ENCODE results near the gene MSLN.

Gene MSLN

DNA sequence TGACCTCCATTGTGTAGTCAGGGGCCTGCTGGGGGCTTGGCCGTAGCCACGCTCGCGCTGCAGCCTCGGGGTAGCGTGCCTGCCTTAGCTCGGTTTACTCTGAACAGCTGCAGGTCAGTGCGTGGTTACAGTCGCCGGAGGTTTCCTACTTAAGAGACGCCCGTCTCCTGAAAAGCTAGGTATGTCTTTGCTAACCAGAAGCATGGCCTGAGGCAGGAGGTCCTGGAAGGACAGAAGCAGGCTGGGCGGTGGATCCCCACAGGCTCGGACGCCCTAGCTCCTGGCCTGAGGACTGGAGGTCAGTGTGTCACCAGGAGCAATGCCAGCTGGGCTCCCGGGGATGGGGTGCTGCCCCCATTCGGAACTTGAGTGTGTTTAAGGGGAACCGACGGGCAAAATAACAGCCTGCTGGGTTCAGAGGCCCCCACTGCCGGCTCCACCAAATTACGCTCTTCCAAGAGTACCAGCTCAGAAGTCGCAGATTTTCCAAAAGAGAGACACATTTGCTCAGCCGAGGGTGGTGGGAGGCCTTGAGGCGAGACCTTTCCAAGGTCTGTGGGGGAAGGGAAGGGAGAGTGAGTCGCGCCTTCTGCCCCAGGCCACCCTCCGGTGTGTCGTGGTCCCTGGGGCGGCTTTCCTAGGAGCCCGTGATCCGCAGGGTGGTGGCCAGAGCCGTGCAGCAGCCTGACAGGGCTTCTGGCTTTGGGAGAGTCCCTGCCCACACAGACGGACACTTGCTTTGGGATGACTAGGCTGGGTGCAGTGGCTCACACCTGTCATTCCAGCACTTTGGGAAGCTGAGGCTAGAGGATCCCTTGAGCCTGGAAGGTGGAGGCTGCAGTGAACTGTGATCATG, 43.9 kb downstream of the MSLN start:
- no peak for DNase-seq (ENCODE audit: low spot score)
- TF ChIP-seq, protein P1, sequence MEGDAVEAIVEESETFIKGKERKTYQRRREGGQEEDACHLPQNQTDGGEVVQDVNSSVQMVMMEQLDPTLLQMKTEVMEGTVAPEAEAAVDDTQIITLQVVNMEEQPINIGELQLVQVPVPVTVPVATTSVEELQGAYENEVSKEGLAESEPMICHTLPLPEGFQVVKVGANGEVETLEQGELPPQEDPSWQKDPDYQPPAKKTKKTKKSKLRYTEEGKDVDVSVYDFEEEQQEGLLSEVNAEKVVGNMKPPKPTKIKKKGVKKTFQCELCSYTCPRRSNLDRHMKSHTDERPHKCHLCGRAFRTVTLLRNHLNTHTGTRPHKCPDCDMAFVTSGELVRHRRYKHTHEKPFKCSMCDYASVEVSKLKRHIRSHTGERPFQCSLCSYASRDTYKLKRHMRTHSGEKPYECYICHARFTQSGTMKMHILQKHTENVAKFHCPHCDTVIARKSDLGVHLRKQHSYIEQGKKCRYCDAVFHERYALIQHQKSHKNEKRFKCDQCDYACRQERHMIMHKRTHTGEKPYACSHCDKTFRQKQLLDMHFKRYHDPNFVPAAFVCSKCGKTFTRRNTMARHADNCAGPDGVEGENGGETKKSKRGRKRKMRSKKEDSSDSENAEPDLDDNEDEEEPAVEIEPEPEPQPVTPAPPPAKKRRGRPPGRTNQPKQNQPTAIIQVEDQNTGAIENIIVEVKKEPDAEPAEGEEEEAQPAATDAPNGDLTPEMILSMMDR (IDR thresholded peaks at IDR 0.05), result no peak
- no peak overlapping the region for H3K27ac ChIP-seq
- no peak overlapping the region for H3K4me3 ChIP-seq

DNA sequence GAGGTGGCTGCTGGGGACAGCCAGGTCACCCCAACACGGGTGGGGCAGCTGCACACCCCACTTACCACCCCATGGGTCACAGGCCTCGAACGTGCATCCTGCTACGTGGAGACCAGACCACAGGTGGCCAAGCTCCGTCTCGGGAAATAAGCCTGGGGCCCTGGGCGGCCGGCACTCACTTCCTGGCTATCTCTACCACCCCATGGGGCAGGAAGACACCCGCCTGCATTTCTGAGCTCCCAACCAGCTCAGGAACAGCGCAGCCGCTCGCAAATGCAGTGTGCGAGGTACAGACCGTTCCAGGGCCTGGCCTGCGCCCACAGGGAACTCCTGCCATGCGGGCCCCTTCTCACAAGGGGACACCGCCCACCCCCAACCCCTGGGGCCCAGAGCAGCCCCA, 44.9 kb downstream of the MSLN start:
- Histone ChIP-seq H3K27ac (no peak overlapping the region), H3K4me3 (no peak overlapping the region)
- DNase-seq (ENCODE audit: low spot score), result no peak
- TF ChIP-seq, protein P1 (IDR thresholded peaks at IDR 0.05), result no peak

DNA sequence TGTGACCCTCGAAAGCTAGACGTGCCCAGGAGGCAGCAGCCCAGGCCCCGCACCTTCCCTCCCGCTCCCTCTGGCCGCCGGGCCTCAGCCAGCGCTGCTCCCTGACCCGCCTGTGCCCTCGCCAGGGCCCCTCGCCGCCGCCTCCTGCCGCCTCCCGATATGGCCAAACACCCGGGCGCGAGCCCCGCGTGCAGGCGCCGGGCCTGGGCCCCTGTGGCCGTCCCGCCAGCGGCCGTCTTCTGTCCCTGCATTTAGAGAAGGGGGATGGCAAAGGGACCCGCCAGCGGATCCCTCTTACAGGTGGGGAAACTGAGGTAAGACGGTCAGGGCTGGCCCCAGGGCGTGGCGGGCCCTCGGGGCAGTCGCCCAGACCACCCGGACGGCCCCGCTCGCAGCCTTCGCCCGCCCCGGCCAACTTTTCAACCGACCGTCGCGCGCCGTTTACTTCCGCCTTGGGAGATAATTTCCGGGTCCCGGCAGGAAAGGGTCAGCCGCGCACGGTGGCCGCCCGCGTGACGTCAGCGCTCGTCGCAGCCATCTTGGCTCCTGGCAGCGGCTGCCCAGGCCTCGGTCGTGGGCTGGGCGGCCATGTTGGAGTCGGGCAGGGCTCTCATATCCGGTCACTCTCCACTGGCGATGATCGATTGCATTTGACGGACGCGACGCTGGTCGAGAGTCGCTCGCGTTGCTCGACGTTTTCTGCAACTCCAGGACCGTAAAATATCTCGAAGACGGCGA, 47.0 kb downstream of the MSLN start:
- H3K27ac ChIP-seq, result peak overlapping the region; percentile 79 to 94
- peak; percentile 93 for DNase-seq (ENCODE audit: low spot score)
- TF ChIP-seq, protein P1 (IDR thresholded peaks at IDR 0.05), result no peak
- peak overlapping the region; percentile 91 for H3K4me3 ChIP-seq

DNA sequence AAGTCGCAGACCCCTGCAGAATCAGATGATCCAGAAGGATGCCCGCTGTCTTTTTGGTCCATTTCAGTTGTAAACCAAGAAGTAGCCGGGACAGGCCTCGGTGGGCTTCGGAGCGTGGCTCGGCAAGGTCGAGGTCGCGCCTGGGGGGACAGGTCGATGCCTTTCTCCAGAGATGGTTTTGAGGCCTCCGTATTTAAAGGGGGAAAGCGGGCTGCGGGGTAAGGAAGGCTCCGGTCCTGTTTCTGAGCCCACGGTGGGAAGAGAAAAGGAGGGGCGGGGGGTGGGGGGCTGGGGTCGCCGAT, 47.5 kb downstream of the MSLN start:
- DNase-seq (ENCODE audit: low spot score), result no peak
- H3K27ac ChIP-seq, result peak overlapping the region in 1 of 2 donors; percentile 94
- TF ChIP-seq, protein P1 (IDR thresholded peaks at IDR 0.05), result no peak

DNA sequence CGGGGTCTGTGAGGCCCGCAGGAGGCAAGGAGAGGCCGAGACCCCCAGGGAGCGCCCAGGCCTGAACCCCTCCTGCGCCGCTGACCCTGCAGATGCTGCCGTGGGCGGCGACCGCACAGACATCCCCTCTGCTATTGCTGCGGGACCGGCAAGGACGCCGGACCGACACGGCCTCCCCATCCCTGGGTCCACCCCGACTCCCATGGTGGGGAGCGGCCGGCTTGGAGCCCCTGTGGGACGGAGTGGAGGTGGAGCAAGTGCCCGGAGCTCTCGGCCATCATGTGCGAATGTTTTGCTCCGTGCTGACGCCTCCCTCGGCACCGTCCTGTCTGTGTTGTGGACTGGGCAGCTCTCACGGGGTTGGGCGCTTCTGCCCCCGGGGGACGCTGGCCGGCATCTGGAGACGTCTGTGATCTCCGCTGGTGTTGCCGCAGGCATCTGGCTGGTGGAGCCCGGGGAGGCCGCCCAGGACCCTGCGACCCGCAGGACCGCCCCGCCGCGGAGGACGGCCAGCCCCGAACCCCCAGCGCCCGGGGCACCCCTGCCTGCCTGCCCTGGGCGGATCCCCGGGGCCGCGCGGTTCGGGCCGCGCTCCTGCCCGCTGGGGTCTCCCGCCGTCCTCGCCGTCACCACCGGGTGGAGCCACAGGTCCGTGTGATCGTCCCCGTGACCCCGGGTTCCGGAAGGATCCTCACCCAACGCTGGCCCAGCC, 52.8 kb downstream of the MSLN start:
- no peak for DNase-seq (ENCODE audit: low spot score)
- TF ChIP-seq, protein P1 (IDR thresholded peaks at IDR 0.05), result no peak
- peak overlapping the region; percentile 54 for H3K4me3 ChIP-seq

More for the DNA sequence above, 47.5 kb downstream of the MSLN start:
- H3K4me3 ChIP-seq, result peak overlapping the region; percentile 91

DNA sequence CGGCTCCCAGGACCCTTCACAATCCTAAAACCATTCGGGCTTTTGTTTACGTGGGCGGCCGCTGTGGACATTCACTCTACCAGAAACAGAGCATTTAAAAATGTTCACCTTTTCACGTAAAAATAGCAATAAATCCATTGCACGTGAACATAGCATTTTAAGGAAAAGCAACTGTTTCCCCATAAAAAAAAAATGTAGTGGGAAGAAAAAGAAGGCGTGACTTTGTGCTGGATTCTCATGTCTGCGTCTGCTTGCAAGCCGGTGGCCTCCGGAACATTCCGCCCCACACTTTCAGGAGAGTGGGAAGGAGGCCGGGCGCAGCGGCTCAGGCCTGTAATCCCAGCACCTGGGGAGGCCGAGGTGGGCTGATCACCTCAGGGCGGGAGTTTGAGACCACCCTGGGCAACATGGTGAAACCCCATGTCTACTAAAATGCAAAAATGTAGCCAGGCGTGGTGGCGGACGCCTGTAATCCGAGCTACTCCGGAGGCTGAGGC, 53.4 kb downstream of the MSLN start:
- Histone ChIP-seq H3K4me3 (peak overlapping the region; percentile 54), H3K27ac (no peak overlapping the region)
- TF ChIP-seq, protein P1 (IDR thresholded peaks at IDR 0.05), result no peak

More for the DNA sequence above, 52.8 kb downstream of the MSLN start:
- H3K27ac ChIP-seq, result no peak overlapping the region

More for the DNA sequence above, 53.4 kb downstream of the MSLN start:
- DNase-seq (ENCODE audit: low spot score), result no peak

Measured in coronary artery (tissue), 2 donors.